Measurements from ENCODE around the gene TUBGCP6.
"Not testable (repeated sequence)": the region's sequence is repeated elsewhere in the genome, so short reads cannot be mapped to it uniquely, and the experiment has no call there.

Gene TUBGCP6

GRCh38 chr22:50280022-50280707, 35.3 kb upstream of the TUBGCP6 start:
- no peak for DNase-seq

GRCh38 chr22:50278956-50279619, 34.3 kb upstream of the TUBGCP6 start:
- DNase-seq: no peak

GRCh38 chr22:50278461-50278860, 33.6 kb upstream of the TUBGCP6 start:
- DNase-seq: no peak

- no peak for DNase-seq
These were observed 32.9 kb upstream of the TUBGCP6 start for GRCh38 chr22:50277761-50278160.

GRCh38 chr22:50276143-50276542, 31.3 kb upstream of the TUBGCP6 start:
- peak; percentile 50 for DNase-seq

GRCh38 chr22:50275181-50276055, 30.6 kb upstream of the TUBGCP6 start:
- no peak for DNase-seq

- no peak for DNase-seq
These were observed 29.9 kb upstream of the TUBGCP6 start for GRCh38 chr22:50274771-50275170.

GRCh38 chr22:50274311-50274710, 29.5 kb upstream of the TUBGCP6 start:
- peak; percentile 43 for DNase-seq

- not testable (repeated sequence) for DNase-seq
These were observed 29.0 kb upstream of the TUBGCP6 start for GRCh38 chr22:50273781-50274180.

GRCh38 chr22:50273352-50273751, 28.5 kb upstream of the TUBGCP6 start:
- not testable (repeated sequence) for DNase-seq

GRCh38 chr22:50272044-50272802, 27.4 kb upstream of the TUBGCP6 start:
- no peak for DNase-seq

GRCh38 chr22:50271519-50271970, 26.7 kb upstream of the TUBGCP6 start:
- DNase-seq: peak; percentile 59

- peak; percentile 58 for DNase-seq
These were observed 26.0 kb upstream of the TUBGCP6 start for GRCh38 chr22:50270666-50271394.

- DNase-seq: peak; percentile 76
These were observed 25.3 kb upstream of the TUBGCP6 start, which contains the start of gene MAPK11 for GRCh38 chr22:50269970-50270665. Gene MAPK11 (minus strand): TSS chr22:50270380. CDS start chr22:50270292, 88 bp downstream.

- DNase-seq: no peak
These were observed 24.7 kb upstream of the TUBGCP6 start for GRCh38 chr22:50269573-50269969.

- DNase-seq: no peak
These were observed 23.9 kb upstream of the TUBGCP6 start for GRCh38 chr22:50268655-50269113.

GRCh38 chr22:50267591-50268390, 23.0 kb upstream of the TUBGCP6 start:
- DNase-seq: peak; percentile 57

- no peak for DNase-seq
These were observed 22.2 kb upstream of the TUBGCP6 start for GRCh38 chr22:50266994-50267393.

- DNase-seq: no peak
These were observed 20.3 kb upstream of the TUBGCP6 start for GRCh38 chr22:50264946-50265669.

Measured in CD4-positive, alpha-beta T cell treated with Interferon gamma for 1 hour (primary cell).